GM21367 (cell line): ENCODE results near the gene RBP5.

Experiments
- ATAC-seq: cut with Tn5 transposase; IDR thresholded peaks from one replicate; pipeline ENCODE4 v1.9.1; 2021; ENCODE audit not compliant: unreplicated experiment

The RBP5 gene

GRCh38 chr12:7102582-7102981 lies 26.1 kb downstream of the RBP5 start:
- ATAC-seq = no peak

GRCh38 chr12:7101694-7102131 lies 27.0 kb downstream of the RBP5 start:
- ATAC-seq = no peak

- ATAC-seq = no peak
These were observed 27.5 kb downstream of the RBP5 start for GRCh38 chr12:7101047-7101693.

- ATAC-seq = no peak
These were observed 28.4 kb downstream of the RBP5 start for GRCh38 chr12:7100239-7100638.

- ATAC-seq = no peak
These were observed 29.2 kb downstream of the RBP5 start for GRCh38 chr12:7099290-7099996.

- ATAC-seq = no peak
These were observed 31.7 kb downstream of the RBP5 start for GRCh38 chr12:7096979-7097378.

- no peak for ATAC-seq
These were observed 32.4 kb downstream of the RBP5 start for GRCh38 chr12:7096006-7096932.

GRCh38 chr12:7093892-7094291 lies 34.8 kb downstream of the RBP5 start:
- no peak for ATAC-seq

- no peak for ATAC-seq
These were observed 35.2 kb downstream of the RBP5 start for GRCh38 chr12:7093486-7093885.

- ATAC-seq = no peak
These were observed 35.7 kb downstream of the RBP5 start for GRCh38 chr12:7092986-7093460.

- ATAC-seq = no peak
These were observed 36.3 kb downstream of the RBP5 start, which contains the start of gene C1R for GRCh38 chr12:7092229-7092985. C1R (minus strand) TSS chr12:7092445; CDS start chr12:7092388, 57 bp downstream.

- no peak for ATAC-seq
These were observed 36.9 kb downstream of the RBP5 start for GRCh38 chr12:7091660-7092228.

GRCh38 chr12:7091171-7091570 lies 37.5 kb downstream of the RBP5 start:
- ATAC-seq = no peak

- ATAC-seq = no peak
These were observed 38.3 kb downstream of the RBP5 start for GRCh38 chr12:7090222-7090998.

GRCh38 chr12:7089196-7089871 lies 39.4 kb downstream of the RBP5 start:
- ATAC-seq = no peak

GRCh38 chr12:7083125-7083524 lies 45.6 kb downstream of the RBP5 start:
- no peak for ATAC-seq

- ATAC-seq = no peak
These were observed 47.7 kb downstream of the RBP5 start for GRCh38 chr12:7081037-7081436.

GRCh38 chr12:7079826-7080125 lies 48.9 kb downstream of the RBP5 start:
- no peak for ATAC-seq

GRCh38 chr12:7078163-7078562 lies 50.5 kb downstream of the RBP5 start:
- ATAC-seq = no peak
